PC-3 (cell line): Measurements from ENCODE around the gene CALN1.

Experiments used
- EZH2phosphoT487 ChIP-seq: fragments of 300-600 bp; sonication (generic); IDR thresholded peaks from 2 replicates; pipeline ENCODE4 v1.6.1; 2018; ENCODE audit warnings: mild to moderate bottlenecking, antibody characterized with exemption, low read length, borderline replicate concordance
- TF ChIP-seq, protein P1 (sequence below): fragments of 300-600 bp; sonication (generic); conservative IDR thresholded peaks from 2 replicates; pipeline ENCODE4 v1.5.1; 2017; ENCODE audit warnings: antibody characterized with exemption, low read depth, mild to moderate bottlenecking, low read length

DNA sequence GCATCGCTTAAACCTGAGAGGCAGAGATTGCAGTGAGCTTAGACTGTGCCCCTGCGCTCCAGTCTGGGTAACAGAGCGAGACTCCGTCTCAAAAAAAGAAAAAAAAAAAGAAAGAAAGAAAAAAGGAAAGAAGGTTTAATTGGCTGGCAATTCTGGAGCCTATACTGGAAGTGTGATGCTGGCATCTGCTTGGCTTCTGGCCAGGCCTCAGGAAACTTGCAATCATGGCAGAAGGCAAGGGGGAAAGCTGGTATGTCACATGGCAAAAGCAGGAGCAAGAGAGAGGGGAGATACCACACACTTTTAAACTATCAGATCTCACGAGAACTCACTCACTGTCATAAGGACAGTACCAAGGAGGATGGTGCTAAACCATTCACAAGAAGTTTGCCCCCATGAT, 190.0 kb downstream of the CALN1 start:
- TF ChIP-seq, protein P1, sequence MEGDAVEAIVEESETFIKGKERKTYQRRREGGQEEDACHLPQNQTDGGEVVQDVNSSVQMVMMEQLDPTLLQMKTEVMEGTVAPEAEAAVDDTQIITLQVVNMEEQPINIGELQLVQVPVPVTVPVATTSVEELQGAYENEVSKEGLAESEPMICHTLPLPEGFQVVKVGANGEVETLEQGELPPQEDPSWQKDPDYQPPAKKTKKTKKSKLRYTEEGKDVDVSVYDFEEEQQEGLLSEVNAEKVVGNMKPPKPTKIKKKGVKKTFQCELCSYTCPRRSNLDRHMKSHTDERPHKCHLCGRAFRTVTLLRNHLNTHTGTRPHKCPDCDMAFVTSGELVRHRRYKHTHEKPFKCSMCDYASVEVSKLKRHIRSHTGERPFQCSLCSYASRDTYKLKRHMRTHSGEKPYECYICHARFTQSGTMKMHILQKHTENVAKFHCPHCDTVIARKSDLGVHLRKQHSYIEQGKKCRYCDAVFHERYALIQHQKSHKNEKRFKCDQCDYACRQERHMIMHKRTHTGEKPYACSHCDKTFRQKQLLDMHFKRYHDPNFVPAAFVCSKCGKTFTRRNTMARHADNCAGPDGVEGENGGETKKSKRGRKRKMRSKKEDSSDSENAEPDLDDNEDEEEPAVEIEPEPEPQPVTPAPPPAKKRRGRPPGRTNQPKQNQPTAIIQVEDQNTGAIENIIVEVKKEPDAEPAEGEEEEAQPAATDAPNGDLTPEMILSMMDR, result no peak
- TF ChIP-seq EZH2phosphoT487, result no peak
